Suprapubic skin (tissue), 4 donors: ENCODE data around the gene POMGNT2. TPM values are rescaled to one million over a fixed set of nuclear protein-coding genes. Genes with fewer than 3 reads are reported as not detected.

Experiments used
- DNase-seq, 2 donors: peaks; one replicate each; pipeline ENCODE4 v3.0.0-alpha.2; 2019; ENCODE audit warnings: low spot score in 2 of 2
- H3K27ac ChIP-seq: fragments of 200-600 bp; sonication (generic); one replicate; pipeline ENCODE4 v1.5.1; 2019
- H3K27me3 ChIP-seq: fragments of 200-600 bp; sonication (generic); one replicate; pipeline ENCODE4 v1.5.1; 2019
- H3K36me3 ChIP-seq: fragments of 200-600 bp; sonication (generic); one replicate; pipeline ENCODE4 v1.5.1; 2019
- H3K4me1 ChIP-seq: fragments of 200-600 bp; sonication (generic); one replicate; pipeline ENCODE4 v1.5.1; 2019
- H3K4me3 ChIP-seq: fragments of 200-600 bp; sonication (generic); one replicate; pipeline ENCODE4 v1.5.1; 2019; ENCODE audit warnings: mild to moderate bottlenecking
- H3K9me3 ChIP-seq: fragments of 200-600 bp; sonication (generic); one replicate; pipeline ENCODE4 v1.5.1; 2019
- CTCF ChIP-seq, 2 donors: fragments of 200-600 bp in 1 of 2; fragments of 450-650 bp in 1 of 2; sonication (generic) in 1 of 2; IDR thresholded peaks; one replicate each; pipeline ENCODE4 v1.5.1; 2016 to 2019; ENCODE audit warnings: antibody characterized with exemption in 2 of 2, mild to moderate bottlenecking in 1 of 2, moderate library complexity in 1 of 2
- EP300 ChIP-seq: sonication (generic); formaldehyde crosslinking; IDR thresholded peaks from one replicate; pipeline ENCODE4 v1.6.1; 2017; ENCODE audit warnings: antibody characterized with exemption
- POLR2A ChIP-seq, 2 donors: fragments of 450-650 bp; IDR thresholded peaks; one replicate each; pipeline ENCODE4 v1.6.1; 2017; ENCODE audit warnings: antibody characterized with exemption in 2 of 2, mild to moderate bottlenecking in 2 of 2, moderate library complexity in 2 of 2
- POLR2AphosphoS5 ChIP-seq, 3 donors: sonication (generic); formaldehyde crosslinking; IDR thresholded peaks; one replicate each; pipeline ENCODE4 v1.6.1; 2017; ENCODE audit warnings: antibody characterized with exemption in 3 of 3
- WGBS: methylation state at CpG from one replicate; pipeline ENCODE4 v1.1.5; 2018; 5-methylcytosine and 5-hydroxymethylcytosine counted together
- total RNA-seq, 4 donors: library from RNA; depleted of rRNA; stranded (reverse); fragments of >200 nt; gene quantifications; one replicate each; pipeline ENCODE4 v1.1.0, GENCODE V29; 2016

The POMGNT2 gene
- total RNA-seq, 4 donors from 2014 or later, result 15.8 to 29.9 (median 24.1) TPM

- no peaks in the 10 kb centered on the region for H3K27me3 ChIP-seq
- DNase-seq, result no peak
- H3K36me3 ChIP-seq, result no peaks in the 10 kb centered on the region
- no peak overlapping the region for H3K27ac ChIP-seq
- TF ChIP-seq CTCF (IDR thresholded peaks at IDR 0.05), result no peak
- TF ChIP-seq POLR2A (IDR thresholded peaks at IDR 0.05), result no peak
- no peak for TF ChIP-seq EP300
- no peak for TF ChIP-seq POLR2AphosphoS5 (IDR thresholded peaks at IDR 0.05)
- H3K4me1 ChIP-seq, result no peaks in the 10 kb centered on the region
- H3K4me3 ChIP-seq, result no peak overlapping the region
- no peaks in the 10 kb centered on the region for H3K9me3 ChIP-seq
These were observed 22.6 kb upstream of the POMGNT2 start for GRCh38 chr3:43128464-43128863.

GRCh38 chr3:43126536-43126935 lies 20.7 kb upstream of the POMGNT2 start:
- TF ChIP-seq CTCF (IDR thresholded peaks at IDR 0.05) (no peak), POLR2AphosphoS5 (IDR thresholded peaks at IDR 0.05) (no peak), POLR2A (IDR thresholded peaks at IDR 0.05) (no peak), EP300 (no peak)
- no peak for DNase-seq
- WGBS, result 59% methylated on average over 3 of the region's 3 CpGs
- H3K27me3 ChIP-seq, result no peaks in the 10 kb centered on the region
- H3K36me3 ChIP-seq, result no peaks in the 10 kb centered on the region
- H3K9me3 ChIP-seq, result no peaks in the 10 kb centered on the region
- no peak overlapping the region for H3K27ac ChIP-seq
- no peak overlapping the region for H3K4me3 ChIP-seq
- H3K4me1 ChIP-seq, result no peaks in the 10 kb centered on the region

GRCh38 chr3:43123895-43124294 lies 18.0 kb upstream of the POMGNT2 start:
- no peaks in the 10 kb centered on the region for H3K9me3 ChIP-seq
- no peaks in the 10 kb centered on the region for H3K27me3 ChIP-seq
- no peak overlapping the region for H3K4me3 ChIP-seq
- no peaks in the 10 kb centered on the region for H3K36me3 ChIP-seq
- no peak overlapping the region for H3K27ac ChIP-seq
- TF ChIP-seq POLR2AphosphoS5 (IDR thresholded peaks at IDR 0.05) (no peak), CTCF (IDR thresholded peaks at IDR 0.05) (no peak), EP300 (no peak), POLR2A (IDR thresholded peaks at IDR 0.05) (no peak)
- H3K4me1 ChIP-seq, result no peaks in the 10 kb centered on the region
- DNase-seq, result no peak

GRCh38 chr3:43120937-43121336 lies 15.1 kb upstream of the POMGNT2 start:
- Histone ChIP-seq H3K4me1 (no peaks in the 10 kb centered on the region), H3K36me3 (no peaks in the 10 kb centered on the region), H3K27ac (no peak overlapping the region), H3K27me3 (no peaks in the 10 kb centered on the region), H3K4me3 (no peak overlapping the region), H3K9me3 (no peaks in the 10 kb centered on the region)
- 93% methylated on average over 3 of the region's 3 CpGs for WGBS
- DNase-seq, result no peak
- TF ChIP-seq CTCF (IDR thresholded peaks at IDR 0.05) (no peak), POLR2A (IDR thresholded peaks at IDR 0.05) (no peak), EP300 (no peak), POLR2AphosphoS5 (IDR thresholded peaks at IDR 0.05) (no peak)

GRCh38 chr3:43117257-43117656 lies 11.4 kb upstream of the POMGNT2 start:
- Histone ChIP-seq H3K27ac (no peak overlapping the region), H3K4me3 (no peak overlapping the region), H3K9me3 (no peaks in the 10 kb centered on the region), H3K36me3 (no peaks in the 10 kb centered on the region), H3K4me1 (no peaks in the 10 kb centered on the region), H3K27me3 (no peaks in the 10 kb centered on the region)
- WGBS, result 91% methylated on average over 4 of the region's 4 CpGs
- DNase-seq, result no peak
- TF ChIP-seq POLR2A (IDR thresholded peaks at IDR 0.05) (no peak), EP300 (no peak)

- no peaks in the 10 kb centered on the region for H3K4me1 ChIP-seq
- H3K4me3 ChIP-seq, result no peak overlapping the region
- TF ChIP-seq CTCF (IDR thresholded peaks at IDR 0.05) (no peak), POLR2A (IDR thresholded peaks at IDR 0.05) (no peak), EP300 (no peak), POLR2AphosphoS5 (IDR thresholded peaks at IDR 0.05) (no peak)
- no peak for DNase-seq
- 78% methylated on average over 3 of the region's 3 CpGs for WGBS
- no peak overlapping the region for H3K27ac ChIP-seq
- H3K9me3 ChIP-seq, result no peaks in the 10 kb centered on the region
- no peaks in the 10 kb centered on the region for H3K36me3 ChIP-seq
- H3K27me3 ChIP-seq, result no peaks in the 10 kb centered on the region
These were observed 7.8 kb upstream of the POMGNT2 start for GRCh38 chr3:43113671-43114070.
